Neural cell (in vitro differentiated cells): ENCODE results near the gene ROR2.

Experiments
- EP300 ChIP-seq: fragments of 450-650 bp; conservative IDR thresholded peaks from 2 replicates; pipeline ENCODE4 v1.6.1; 2014; ENCODE audit warnings: antibody characterized with exemption, mild to moderate bottlenecking, moderate library complexity; ENCODE audit not compliant: poor library complexity, severe bottlenecking
- POLR2AphosphoS5 ChIP-seq: IDR thresholded peaks from 2 replicates; pipeline ENCODE4 v1.6.1; 2012
- RAD21 ChIP-seq: fragments of 450-650 bp; conservative IDR thresholded peaks from 2 replicates; pipeline ENCODE4 v1.6.1; 2014; ENCODE audit warnings: antibody characterized with exemption, mild to moderate bottlenecking, moderate library complexity
- TF ChIP-seq, protein P1 (sequence below): fragments of 450-650 bp; IDR thresholded peaks from 2 replicates; pipeline ENCODE4 v1.5.1; 2014; ENCODE audit warnings: antibody characterized with exemption, mild to moderate bottlenecking, moderate library complexity; ENCODE audit not compliant: poor library complexity, severe bottlenecking

DNA sequence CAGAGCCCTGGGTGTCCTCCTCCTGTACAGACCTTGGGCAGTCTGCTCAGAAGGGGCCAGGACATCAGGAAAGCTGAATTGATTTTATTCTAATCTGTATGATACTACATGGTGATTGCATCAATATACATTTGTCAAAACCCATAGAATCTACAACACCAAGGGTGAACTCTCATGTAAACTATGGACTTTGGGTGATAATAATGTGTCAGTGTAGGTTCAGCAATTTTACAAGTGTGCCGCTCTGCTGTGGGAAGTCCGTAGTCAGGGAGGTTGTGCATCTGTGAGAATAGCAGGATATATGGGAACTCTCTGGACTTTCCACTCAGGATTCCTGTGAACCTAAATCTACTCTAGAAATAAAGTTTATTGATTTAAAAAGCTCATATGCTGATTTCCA, 371.1 kb downstream of the ROR2 start:
- TF ChIP-seq, protein P1, sequence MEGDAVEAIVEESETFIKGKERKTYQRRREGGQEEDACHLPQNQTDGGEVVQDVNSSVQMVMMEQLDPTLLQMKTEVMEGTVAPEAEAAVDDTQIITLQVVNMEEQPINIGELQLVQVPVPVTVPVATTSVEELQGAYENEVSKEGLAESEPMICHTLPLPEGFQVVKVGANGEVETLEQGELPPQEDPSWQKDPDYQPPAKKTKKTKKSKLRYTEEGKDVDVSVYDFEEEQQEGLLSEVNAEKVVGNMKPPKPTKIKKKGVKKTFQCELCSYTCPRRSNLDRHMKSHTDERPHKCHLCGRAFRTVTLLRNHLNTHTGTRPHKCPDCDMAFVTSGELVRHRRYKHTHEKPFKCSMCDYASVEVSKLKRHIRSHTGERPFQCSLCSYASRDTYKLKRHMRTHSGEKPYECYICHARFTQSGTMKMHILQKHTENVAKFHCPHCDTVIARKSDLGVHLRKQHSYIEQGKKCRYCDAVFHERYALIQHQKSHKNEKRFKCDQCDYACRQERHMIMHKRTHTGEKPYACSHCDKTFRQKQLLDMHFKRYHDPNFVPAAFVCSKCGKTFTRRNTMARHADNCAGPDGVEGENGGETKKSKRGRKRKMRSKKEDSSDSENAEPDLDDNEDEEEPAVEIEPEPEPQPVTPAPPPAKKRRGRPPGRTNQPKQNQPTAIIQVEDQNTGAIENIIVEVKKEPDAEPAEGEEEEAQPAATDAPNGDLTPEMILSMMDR, result no peak
- TF ChIP-seq EP300, result no peak
- TF ChIP-seq POLR2AphosphoS5, result no peak
- TF ChIP-seq RAD21, result no peak
